HCT116 (cell line): Measurements from ENCODE around the gene LAP3.

Experiments
- CTCF ChIP-seq, 3 experiments: fragments of 200-600 bp in 1 of 3; sonication (generic) in 1 of 3; IDR thresholded peaks in 2 of 3; conservative IDR thresholded peaks in 1 of 3; 2 replicates each; pipeline ENCODE4 v1.5.1; 2012 to 2017; ENCODE audit warnings: low read depth in 2 of 3, low read length in 2 of 3, antibody characterized with exemption in 1 of 3, borderline replicate concordance in 1 of 3, control low read depth in 1 of 3, mild to moderate bottlenecking in 1 of 3, mixed read lengths in 1 of 3, mixed run types in 1 of 3, moderate library complexity in 1 of 3; ENCODE audit not compliant: insufficient read depth in 1 of 3
- EGR1 ChIP-seq: IDR thresholded peaks from 2 replicates; pipeline ENCODE4 v1.6.1; 2012; ENCODE audit warnings: low read depth
- EZH2phosphoT487 ChIP-seq: fragments of 200-600 bp; IDR thresholded peaks from 2 replicates; pipeline ENCODE4 v1.6.1; 2018; ENCODE audit warnings: antibody characterized with exemption, borderline replicate concordance
- FOSL1 ChIP-seq: IDR thresholded peaks from 2 replicates; pipeline ENCODE4 v1.6.1; 2012; ENCODE audit warnings: low read depth
- JUND ChIP-seq: IDR thresholded peaks from 2 replicates; pipeline ENCODE4 v1.6.1; 2012
- MAX ChIP-seq: IDR thresholded peaks from 2 replicates; pipeline ENCODE4 v1.6.1; 2012
- POLR2A ChIP-seq: IDR thresholded peaks from 2 replicates; pipeline ENCODE4 v1.7.0; 2011; ENCODE audit warnings: borderline replicate concordance; ENCODE audit not compliant: insufficient read depth, insufficient read length; ENCODE audit errors: extremely low read depth
- POLR2AphosphoS5 ChIP-seq: IDR thresholded peaks from 2 replicates; pipeline ENCODE4 v1.6.1; 2011; ENCODE audit warnings: mild to moderate bottlenecking, low read depth, low read length, moderate library complexity
- RAD21 ChIP-seq: IDR thresholded peaks from 2 replicates; pipeline ENCODE4 v1.6.1; 2012; ENCODE audit warnings: low read depth, mild to moderate bottlenecking
- SIN3A ChIP-seq: IDR thresholded peaks from 2 replicates; pipeline ENCODE4 v1.6.1; 2012; ENCODE audit warnings: low read depth
- SP1 ChIP-seq: IDR thresholded peaks from 2 replicates; pipeline ENCODE4 v1.6.1; 2012; ENCODE audit warnings: low read depth
- ZBTB33 ChIP-seq: IDR thresholded peaks from 2 replicates; pipeline ENCODE4 v1.6.1; 2011; ENCODE audit warnings: mild to moderate bottlenecking, low read length, moderate library complexity; ENCODE audit not compliant: insufficient replicate concordance; ENCODE audit errors: extremely low read depth
- ZNF274 ChIP-seq: fragments of 200-500 bp; sonication (Bioruptor generic); IDR thresholded peaks from 2 replicates; pipeline ENCODE4 v1.6.1; 2014; ENCODE audit warnings: mild to moderate bottlenecking, low read depth, low read length, inconsistent platforms
- TF ChIP-seq, protein P1 (sequence below): IDR thresholded peaks from 2 replicates; pipeline ENCODE4 v1.6.1; 2012; ENCODE audit warnings: low read depth

DNA sequence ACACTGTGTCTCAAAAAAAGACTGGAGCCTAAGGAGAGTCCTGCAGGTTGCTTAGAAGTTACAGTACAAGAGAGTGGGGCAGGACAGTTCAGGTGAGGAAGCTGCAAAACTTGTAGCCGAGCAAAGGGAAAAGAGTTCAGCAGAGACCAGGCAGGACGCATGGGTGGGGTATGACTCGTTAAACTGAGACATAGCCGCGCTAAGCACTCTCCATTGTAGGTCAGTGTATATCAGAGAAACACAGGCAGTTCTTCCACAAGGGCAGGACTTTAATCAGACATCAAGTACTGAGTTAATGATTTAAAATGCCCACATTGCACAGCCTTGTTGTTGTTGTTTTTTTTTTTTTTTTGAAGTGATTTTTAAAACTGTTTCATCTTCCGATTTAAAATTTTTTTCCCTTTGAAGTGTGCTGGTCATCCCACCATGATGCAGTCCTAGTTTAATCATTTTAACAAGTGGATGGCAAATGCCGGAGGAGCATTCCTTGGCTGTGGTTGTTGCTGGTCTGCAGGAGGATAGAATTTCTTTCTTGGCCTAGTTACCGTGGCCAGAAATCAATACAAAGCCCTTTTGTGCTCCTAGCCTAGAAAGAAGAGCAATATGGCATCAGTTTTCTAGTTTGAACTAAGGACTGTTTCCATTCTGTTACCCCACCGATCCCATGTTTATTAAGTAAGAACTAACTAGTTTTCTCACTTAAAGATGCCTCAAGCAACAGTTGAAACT lies 10.3 kb downstream of the LAP3 start:
- TF ChIP-seq POLR2AphosphoS5 = no peak
- no peak for TF ChIP-seq CTCF (IDR thresholded peaks at IDR 0.05 in 2 of 3, conservative IDR thresholded peaks at IDR 0.05 in 1 of 3; ENCODE audit: borderline replicate concordance in 1 of 3, insufficient read depth in 1 of 3, low read depth in 2 of 3, low read length in 2 of 3)
- no peak for TF ChIP-seq SP1
- TF ChIP-seq, protein P1, sequence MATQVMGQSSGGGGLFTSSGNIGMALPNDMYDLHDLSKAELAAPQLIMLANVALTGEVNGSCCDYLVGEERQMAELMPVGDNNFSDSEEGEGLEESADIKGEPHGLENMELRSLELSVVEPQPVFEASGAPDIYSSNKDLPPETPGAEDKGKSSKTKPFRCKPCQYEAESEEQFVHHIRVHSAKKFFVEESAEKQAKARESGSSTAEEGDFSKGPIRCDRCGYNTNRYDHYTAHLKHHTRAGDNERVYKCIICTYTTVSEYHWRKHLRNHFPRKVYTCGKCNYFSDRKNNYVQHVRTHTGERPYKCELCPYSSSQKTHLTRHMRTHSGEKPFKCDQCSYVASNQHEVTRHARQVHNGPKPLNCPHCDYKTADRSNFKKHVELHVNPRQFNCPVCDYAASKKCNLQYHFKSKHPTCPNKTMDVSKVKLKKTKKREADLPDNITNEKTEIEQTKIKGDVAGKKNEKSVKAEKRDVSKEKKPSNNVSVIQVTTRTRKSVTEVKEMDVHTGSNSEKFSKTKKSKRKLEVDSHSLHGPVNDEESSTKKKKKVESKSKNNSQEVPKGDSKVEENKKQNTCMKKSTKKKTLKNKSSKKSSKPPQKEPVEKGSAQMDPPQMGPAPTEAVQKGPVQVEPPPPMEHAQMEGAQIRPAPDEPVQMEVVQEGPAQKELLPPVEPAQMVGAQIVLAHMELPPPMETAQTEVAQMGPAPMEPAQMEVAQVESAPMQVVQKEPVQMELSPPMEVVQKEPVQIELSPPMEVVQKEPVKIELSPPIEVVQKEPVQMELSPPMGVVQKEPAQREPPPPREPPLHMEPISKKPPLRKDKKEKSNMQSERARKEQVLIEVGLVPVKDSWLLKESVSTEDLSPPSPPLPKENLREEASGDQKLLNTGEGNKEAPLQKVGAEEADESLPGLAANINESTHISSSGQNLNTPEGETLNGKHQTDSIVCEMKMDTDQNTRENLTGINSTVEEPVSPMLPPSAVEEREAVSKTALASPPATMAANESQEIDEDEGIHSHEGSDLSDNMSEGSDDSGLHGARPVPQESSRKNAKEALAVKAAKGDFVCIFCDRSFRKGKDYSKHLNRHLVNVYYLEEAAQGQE = no peak
- TF ChIP-seq ZNF274 = no peak
- no peak for TF ChIP-seq SIN3A
- no peak for TF ChIP-seq MAX
- TF ChIP-seq FOSL1 = no peak
- no peak for TF ChIP-seq ZBTB33
- TF ChIP-seq POLR2A = no peak
- no peak for TF ChIP-seq EGR1
- TF ChIP-seq JUND = no peak
- no peak for TF ChIP-seq RAD21
- TF ChIP-seq EZH2phosphoT487 = no peak
